ENCODE measurements around the gene PTPRT.

PTPRT gene

GRCh38 chr20:43119720-43120119 is 70.0 kb downstream of the PTPRT start:
- DNase-seq (ENCODE audit: low read depth): no peak

- no peak for DNase-seq (ENCODE audit: low read depth)
Measured at GRCh38 chr20:43102394-43102793, 87.3 kb downstream of the PTPRT start.

GRCh38 chr20:43096931-43097260 is 92.8 kb downstream of the PTPRT start:
- no peak for DNase-seq (ENCODE audit: low read depth)

GRCh38 chr20:43096126-43096930 is 93.4 kb downstream of the PTPRT start:
- no peak for DNase-seq (ENCODE audit: low read depth)

GRCh38 chr20:43095034-43095433 is 94.7 kb downstream of the PTPRT start:
- no peak for DNase-seq (ENCODE audit: low read depth)

- no peak for DNase-seq (ENCODE audit: low read depth)
Measured at GRCh38 chr20:43092386-43093088, 97.2 kb downstream of the PTPRT start.

- no peak for DNase-seq (ENCODE audit: low read depth)
Measured at GRCh38 chr20:43068482-43068881, 121.2 kb downstream of the PTPRT start.

- no peak for DNase-seq (ENCODE audit: low read depth)
Measured at GRCh38 chr20:43066125-43066524, 123.6 kb downstream of the PTPRT start.

- no peak for DNase-seq (ENCODE audit: low read depth)
Measured at GRCh38 chr20:43065299-43065698, 124.4 kb downstream of the PTPRT start.

GRCh38 chr20:43058077-43058476 is 131.6 kb downstream of the PTPRT start:
- DNase-seq (ENCODE audit: low read depth): no peak

GRCh38 chr20:43057317-43057716 is 132.4 kb downstream of the PTPRT start:
- DNase-seq (ENCODE audit: low read depth): no peak

- DNase-seq (ENCODE audit: low read depth): no peak
Measured at GRCh38 chr20:43055181-43055884, 134.4 kb downstream of the PTPRT start.

GRCh38 chr20:43052532-43052931 is 137.2 kb downstream of the PTPRT start:
- no peak for DNase-seq (ENCODE audit: low read depth)

GRCh38 chr20:43046966-43047365 is 142.7 kb downstream of the PTPRT start:
- DNase-seq (ENCODE audit: low read depth): no peak

GRCh38 chr20:43043887-43044286 is 145.8 kb downstream of the PTPRT start:
- DNase-seq (ENCODE audit: low read depth): no peak

GRCh38 chr20:43040427-43040826 is 149.3 kb downstream of the PTPRT start:
- no peak for DNase-seq (ENCODE audit: low read depth)

GRCh38 chr20:43037605-43038309 is 151.9 kb downstream of the PTPRT start:
- DNase-seq (ENCODE audit: low read depth): no peak

- DNase-seq (ENCODE audit: low read depth): no peak
Measured at GRCh38 chr20:43034981-43035724, 154.6 kb downstream of the PTPRT start.

- DNase-seq (ENCODE audit: low read depth): no peak
Measured at GRCh38 chr20:43032459-43032858, 157.2 kb downstream of the PTPRT start.

- DNase-seq (ENCODE audit: low read depth): no peak
Measured at GRCh38 chr20:43029176-43029575, 160.5 kb downstream of the PTPRT start.

GRCh38 chr20:43028470-43028869 is 161.2 kb downstream of the PTPRT start:
- no peak for DNase-seq (ENCODE audit: low read depth)

- no peak for DNase-seq (ENCODE audit: low read depth)
Measured at GRCh38 chr20:43023836-43024235, 165.9 kb downstream of the PTPRT start.

All from GM04504 (cell line).